GM23338 (cell line): ENCODE measurements around the gene MRPL23. TPM values are rescaled to one million over a fixed set of nuclear protein-coding genes. Genes with fewer than 3 reads are reported as not detected.

Experiments
- ATAC-seq: fragments of 200-7000 bp; cut with Tn5 transposase; 3 replicates; pipeline ENCODE4 v1.9.1; 2020
- DNase-seq: peaks from one replicate; pipeline ENCODE4 v3.0.0-alpha.2; 2015; ENCODE audit warnings: low spot score
- H2AFZ ChIP-seq: fragments of 200-600 bp; sonication (generic); 2 replicates; pipeline ENCODE4 v1.8.0; 2016; ENCODE audit warnings: antibody characterized with exemption, mild to moderate bottlenecking, moderate library complexity
- H3F3A ChIP-seq: fragments of 200-600 bp; sonication (generic); replicated peaks from 2 replicates; pipeline ENCODE4 v1.8.0; 2017; ENCODE audit warnings: antibody characterized with exemption, mixed run types, low read depth
- H3K27ac ChIP-seq: fragments of 200-600 bp; sonication (generic); 2 replicates; pipeline ENCODE4 v1.6.1; 2016; ENCODE audit warnings: low read depth
- H3K27me3 ChIP-seq: fragments of 200-600 bp; sonication (generic); 2 replicates; pipeline ENCODE4 v1.8.0; 2016; ENCODE audit warnings: mild to moderate bottlenecking, mixed run types, moderate library complexity; ENCODE audit not compliant: insufficient read depth
- H3K36me3 ChIP-seq: fragments of 200-600 bp; sonication (generic); 2 replicates; pipeline ENCODE4 v1.8.0; 2016; ENCODE audit warnings: mild to moderate bottlenecking; ENCODE audit not compliant: insufficient read depth
- H3K4me1 ChIP-seq: fragments of 200-600 bp; sonication (generic); 2 replicates; pipeline ENCODE4 v1.8.0; 2016; ENCODE audit warnings: mild to moderate bottlenecking, moderate library complexity; ENCODE audit not compliant: insufficient read depth
- H3K4me2 ChIP-seq: fragments of 200-600 bp; sonication (generic); 2 replicates; pipeline ENCODE4 v1.7.1; 2017; ENCODE audit warnings: mixed run types
- H3K4me3 ChIP-seq: fragments of 200-600 bp; sonication (generic); 2 replicates; pipeline ENCODE4 v1.6.1; 2016; ENCODE audit warnings: mixed run types
- H3K79me2 ChIP-seq: fragments of 200-600 bp; sonication (generic); replicated peaks from 2 replicates; pipeline ENCODE4 v1.8.0; 2017; ENCODE audit warnings: mild to moderate bottlenecking; ENCODE audit not compliant: insufficient read depth
- H3K9me2 ChIP-seq: fragments of 200-600 bp; sonication (generic); 2 replicates; pipeline ENCODE4 v1.8.0; 2017; ENCODE audit not compliant: insufficient read depth
- H4K20me1 ChIP-seq: fragments of 200-600 bp; sonication (generic); replicated peaks from 2 replicates; pipeline ENCODE4 v1.8.0; 2017; ENCODE audit warnings: mild to moderate bottlenecking; ENCODE audit not compliant: insufficient read depth
- H3K27ac Mint-ChIP-seq: 2 replicates; pipeline ENCODE4 v1.8.0; 2020; ENCODE audit warnings: inconsistent platforms, mild to moderate bottlenecking, moderate library complexity, mixed read lengths
- H3K27me3 Mint-ChIP-seq: 3 replicates; pipeline ENCODE4 v1.8.0; 2022; ENCODE audit warnings: low read depth, mild to moderate bottlenecking, moderate library complexity, mixed read lengths, inconsistent platforms; ENCODE audit not compliant: insufficient read depth, poor library complexity
- H3K36me3 Mint-ChIP-seq: 3 replicates; pipeline ENCODE4 v1.8.0; 2021; ENCODE audit warnings: low read depth, mild to moderate bottlenecking, inconsistent platforms, moderate library complexity, mixed read lengths
- H3K4me1 Mint-ChIP-seq: 3 replicates; pipeline ENCODE4 v1.8.0; 2020; ENCODE audit warnings: mild to moderate bottlenecking, inconsistent platforms, mixed read lengths
- H3K4me3 Mint-ChIP-seq: 3 replicates; pipeline ENCODE4 v1.8.0; 2021; ENCODE audit warnings: moderate library complexity, mild to moderate bottlenecking, inconsistent platforms, mixed read lengths
- H3K9me3 Mint-ChIP-seq: 3 replicates; pipeline ENCODE4 v1.8.0; 2020; ENCODE audit warnings: moderate library complexity, mild to moderate bottlenecking, inconsistent platforms, mixed read lengths
- EZH2 ChIP-seq: fragments of 200-600 bp; sonication (generic); IDR thresholded peaks from one replicate; pipeline ENCODE4 v1.8.0; 2017; ENCODE audit warnings: antibody characterized with exemption, mild to moderate bottlenecking, low read depth; ENCODE audit not compliant: unreplicated experiment
- EZH2phosphoT487 ChIP-seq: fragments of 200-600 bp; sonication (generic); IDR thresholded peaks from one replicate; pipeline ENCODE4 v1.8.1; 2018; ENCODE audit warnings: antibody characterized with exemption; ENCODE audit not compliant: unreplicated experiment
- NANOG ChIP-seq: IDR thresholded peaks from 2 replicates; pipeline ENCODE4 v1.6.1; 2016; ENCODE audit warnings: antibody characterized with exemption, borderline replicate concordance
- STAT1 ChIP-seq: IDR thresholded peaks from one replicate; pipeline ENCODE4 v1.6.1; 2016; ENCODE audit warnings: antibody characterized with exemption; ENCODE audit not compliant: unreplicated experiment
- ZNF114 ChIP-seq: fragments of 250-450 bp; sonication (Bioruptor Pico); IDR thresholded peaks from 2 replicates; pipeline ENCODE4 v1.5.0; 2020; ENCODE audit warnings: mild to moderate bottlenecking, moderate library complexity
- ZNF331 ChIP-seq: fragments of 250-450 bp; sonication (Bioruptor Pico); IDR thresholded peaks from 2 replicates; pipeline ENCODE4 v1.5.0; 2020; ENCODE audit warnings: low read depth, mild to moderate bottlenecking, moderate library complexity
- polyA plus RNA-seq: library from polyadenylated mRNA; unstranded; fragments of >200 nt; fragmentation: Nextera tagmentation; extraction: Ambion mirVana; gene quantifications from 2 replicates; pipeline ENCODE4 v1.2.1, GENCODE V29; 2016
- total RNA-seq: library from RNA; depleted of rRNA; stranded (reverse); fragments of >200 nt; shearing (Covaris generic); gene quantifications from 2 replicates; pipeline ENCODE4 v1.2.3, GENCODE V29; 2014
- TF ChIP-seq, protein P1 (sequence below): IDR thresholded peaks from one replicate; pipeline ENCODE4 v1.6.1; 2018; ENCODE audit warnings: antibody characterized with exemption; ENCODE audit not compliant: unreplicated experiment
- TF ChIP-seq, protein P2 (sequence below): fragments of 250-450 bp; sonication (Bioruptor Pico); IDR thresholded peaks from 2 replicates; pipeline ENCODE4 v1.5.0; 2020; ENCODE audit warnings: mild to moderate bottlenecking, moderate library complexity
- TF ChIP-seq, protein P3 (sequence below): IDR thresholded peaks from 2 replicates; pipeline ENCODE4 v1.6.1; 2016; ENCODE audit warnings: antibody characterized with exemption

Gene MRPL23
- total and polyA plus RNA-seq, 2 experiments from 2014 or later = 84.7 to 91.5 TPM

DNA sequence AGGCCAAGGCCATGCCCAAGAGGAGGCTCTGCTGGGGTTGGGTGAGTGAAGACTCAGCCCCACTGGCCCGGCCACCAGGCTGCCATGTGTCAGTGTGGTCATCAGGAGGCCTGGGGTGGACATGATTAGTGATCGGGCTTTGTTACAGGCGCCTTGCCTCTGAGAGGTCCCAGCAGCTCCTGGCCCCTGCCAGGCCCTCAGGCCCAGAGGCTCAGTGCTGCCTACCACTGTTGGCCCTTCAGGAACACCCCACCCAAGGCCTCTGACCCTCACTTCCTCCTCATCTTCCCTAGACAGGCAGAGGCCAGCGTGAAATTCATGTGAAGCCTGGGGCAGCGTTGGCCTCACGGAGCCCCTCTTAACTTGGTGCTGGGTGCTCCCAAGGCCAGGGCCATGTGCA is 2.2 kb downstream of the MRPL23 start:
- DNase-seq (no peak), ATAC-seq (no peak)
- Histone ChIP-seq H3K4me1 (no peaks in the 10 kb centered on the region), H3K4me2 (no peak overlapping the region), H3K79me2 (no peaks in the 10 kb centered on the region), H4K20me1 (no peaks in the 10 kb centered on the region), H3K27ac (no peak overlapping the region), H3K36me3 (no peaks in the 10 kb centered on the region), H2AFZ (no peak overlapping the region), H3K9me2 (no peaks in the 10 kb centered on the region), H3K27me3 (no peaks in the 10 kb centered on the region), H3K4me3 (no peak overlapping the region), H3F3A (no peaks in the 10 kb centered on the region)
- Mint-ChIP-seq H3K4me3 (no peak overlapping the region), H3K27ac (no peak overlapping the region), H3K4me1 (no peaks in the 10 kb centered on the region), H3K27me3 (no peaks in the 10 kb centered on the region), H3K9me3 (no peaks in the 10 kb centered on the region), H3K36me3 (no peaks in the 10 kb centered on the region)
- TF ChIP-seq EZH2 (no peak), ZNF331 (CRISPR knock-in tag) (no peak), STAT1 (no peak), EZH2phosphoT487 (no peak), ZNF114 (CRISPR knock-in tag) (no peak), NANOG (no peak)
- TF ChIP-seq, protein P1, sequence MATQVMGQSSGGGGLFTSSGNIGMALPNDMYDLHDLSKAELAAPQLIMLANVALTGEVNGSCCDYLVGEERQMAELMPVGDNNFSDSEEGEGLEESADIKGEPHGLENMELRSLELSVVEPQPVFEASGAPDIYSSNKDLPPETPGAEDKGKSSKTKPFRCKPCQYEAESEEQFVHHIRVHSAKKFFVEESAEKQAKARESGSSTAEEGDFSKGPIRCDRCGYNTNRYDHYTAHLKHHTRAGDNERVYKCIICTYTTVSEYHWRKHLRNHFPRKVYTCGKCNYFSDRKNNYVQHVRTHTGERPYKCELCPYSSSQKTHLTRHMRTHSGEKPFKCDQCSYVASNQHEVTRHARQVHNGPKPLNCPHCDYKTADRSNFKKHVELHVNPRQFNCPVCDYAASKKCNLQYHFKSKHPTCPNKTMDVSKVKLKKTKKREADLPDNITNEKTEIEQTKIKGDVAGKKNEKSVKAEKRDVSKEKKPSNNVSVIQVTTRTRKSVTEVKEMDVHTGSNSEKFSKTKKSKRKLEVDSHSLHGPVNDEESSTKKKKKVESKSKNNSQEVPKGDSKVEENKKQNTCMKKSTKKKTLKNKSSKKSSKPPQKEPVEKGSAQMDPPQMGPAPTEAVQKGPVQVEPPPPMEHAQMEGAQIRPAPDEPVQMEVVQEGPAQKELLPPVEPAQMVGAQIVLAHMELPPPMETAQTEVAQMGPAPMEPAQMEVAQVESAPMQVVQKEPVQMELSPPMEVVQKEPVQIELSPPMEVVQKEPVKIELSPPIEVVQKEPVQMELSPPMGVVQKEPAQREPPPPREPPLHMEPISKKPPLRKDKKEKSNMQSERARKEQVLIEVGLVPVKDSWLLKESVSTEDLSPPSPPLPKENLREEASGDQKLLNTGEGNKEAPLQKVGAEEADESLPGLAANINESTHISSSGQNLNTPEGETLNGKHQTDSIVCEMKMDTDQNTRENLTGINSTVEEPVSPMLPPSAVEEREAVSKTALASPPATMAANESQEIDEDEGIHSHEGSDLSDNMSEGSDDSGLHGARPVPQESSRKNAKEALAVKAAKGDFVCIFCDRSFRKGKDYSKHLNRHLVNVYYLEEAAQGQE = no peak
- TF ChIP-seq, protein P2, sequence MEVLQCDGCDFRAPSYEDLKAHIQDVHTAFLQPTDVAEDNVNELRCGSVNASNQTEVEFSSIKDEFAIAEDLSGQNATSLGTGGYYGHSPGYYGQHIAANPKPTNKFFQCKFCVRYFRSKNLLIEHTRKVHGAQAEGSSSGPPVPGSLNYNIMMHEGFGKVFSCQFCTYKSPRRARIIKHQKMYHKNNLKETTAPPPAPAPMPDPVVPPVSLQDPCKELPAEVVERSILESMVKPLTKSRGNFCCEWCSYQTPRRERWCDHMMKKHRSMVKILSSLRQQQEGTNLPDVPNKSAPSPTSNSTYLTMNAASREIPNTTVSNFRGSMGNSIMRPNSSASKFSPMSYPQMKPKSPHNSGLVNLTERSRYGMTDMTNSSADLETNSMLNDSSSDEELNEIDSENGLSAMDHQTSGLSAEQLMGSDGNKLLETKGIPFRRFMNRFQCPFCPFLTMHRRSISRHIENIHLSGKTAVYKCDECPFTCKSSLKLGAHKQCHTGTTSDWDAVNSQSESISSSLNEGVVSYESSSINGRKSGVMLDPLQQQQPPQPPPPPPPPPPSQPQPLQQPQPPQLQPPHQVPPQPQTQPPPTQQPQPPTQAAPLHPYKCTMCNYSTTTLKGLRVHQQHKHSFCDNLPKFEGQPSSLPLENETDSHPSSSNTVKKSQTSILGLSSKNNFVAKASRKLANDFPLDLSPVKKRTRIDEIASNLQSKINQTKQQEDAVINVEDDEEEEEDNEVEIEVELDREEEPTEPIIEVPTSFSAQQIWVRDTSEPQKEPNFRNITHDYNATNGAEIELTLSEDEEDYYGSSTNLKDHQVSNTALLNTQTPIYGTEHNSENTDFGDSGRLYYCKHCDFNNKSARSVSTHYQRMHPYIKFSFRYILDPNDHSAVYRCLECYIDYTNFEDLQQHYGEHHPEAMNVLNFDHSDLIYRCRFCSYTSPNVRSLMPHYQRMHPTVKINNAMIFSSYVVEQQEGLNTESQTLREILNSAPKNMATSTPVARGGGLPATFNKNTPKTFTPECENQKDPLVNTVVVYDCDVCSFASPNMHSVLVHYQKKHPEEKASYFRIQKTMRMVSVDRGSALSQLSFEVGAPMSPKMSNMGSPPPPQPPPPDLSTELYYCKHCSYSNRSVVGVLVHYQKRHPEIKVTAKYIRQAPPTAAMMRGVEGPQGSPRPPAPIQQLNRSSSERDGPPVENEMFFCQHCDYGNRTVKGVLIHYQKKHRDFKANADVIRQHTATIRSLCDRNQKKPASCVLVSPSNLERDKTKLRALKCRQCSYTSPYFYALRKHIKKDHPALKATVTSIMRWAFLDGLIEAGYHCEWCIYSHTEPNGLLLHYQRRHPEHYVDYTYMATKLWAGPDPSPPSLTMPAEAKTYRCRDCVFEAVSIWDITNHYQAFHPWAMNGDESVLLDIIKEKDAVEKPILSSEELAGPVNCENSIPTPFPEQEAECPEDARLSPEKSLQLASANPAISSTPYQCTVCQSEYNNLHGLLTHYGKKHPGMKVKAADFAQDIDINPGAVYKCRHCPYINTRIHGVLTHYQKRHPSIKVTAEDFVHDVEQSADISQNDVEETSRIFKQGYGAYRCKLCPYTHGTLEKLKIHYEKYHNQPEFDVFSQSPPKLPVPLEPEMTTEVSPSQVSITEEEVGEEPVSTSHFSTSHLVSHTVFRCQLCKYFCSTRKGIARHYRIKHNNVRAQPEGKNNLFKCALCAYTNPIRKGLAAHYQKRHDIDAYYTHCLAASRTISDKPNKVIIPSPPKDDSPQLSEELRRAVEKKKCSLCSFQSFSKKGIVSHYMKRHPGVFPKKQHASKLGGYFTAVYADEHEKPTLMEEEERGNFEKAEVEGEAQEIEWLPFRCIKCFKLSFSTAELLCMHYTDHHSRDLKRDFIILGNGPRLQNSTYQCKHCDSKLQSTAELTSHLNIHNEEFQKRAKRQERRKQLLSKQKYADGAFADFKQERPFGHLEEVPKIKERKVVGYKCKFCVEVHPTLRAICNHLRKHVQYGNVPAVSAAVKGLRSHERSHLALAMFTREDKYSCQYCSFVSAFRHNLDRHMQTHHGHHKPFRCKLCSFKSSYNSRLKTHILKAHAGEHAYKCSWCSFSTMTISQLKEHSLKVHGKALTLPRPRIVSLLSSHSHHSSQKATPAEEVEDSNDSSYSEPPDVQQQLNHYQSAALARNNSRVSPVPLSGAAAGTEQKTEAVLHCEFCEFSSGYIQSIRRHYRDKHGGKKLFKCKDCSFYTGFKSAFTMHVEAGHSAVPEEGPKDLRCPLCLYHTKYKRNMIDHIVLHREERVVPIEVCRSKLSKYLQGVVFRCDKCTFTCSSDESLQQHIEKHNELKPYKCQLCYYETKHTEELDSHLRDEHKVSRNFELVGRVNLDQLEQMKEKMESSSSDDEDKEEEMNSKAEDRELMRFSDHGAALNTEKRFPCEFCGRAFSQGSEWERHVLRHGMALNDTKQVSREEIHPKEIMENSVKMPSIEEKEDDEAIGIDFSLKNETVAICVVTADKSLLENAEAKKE (CRISPR knock-in tag) = no peak
- TF ChIP-seq, protein P3, sequence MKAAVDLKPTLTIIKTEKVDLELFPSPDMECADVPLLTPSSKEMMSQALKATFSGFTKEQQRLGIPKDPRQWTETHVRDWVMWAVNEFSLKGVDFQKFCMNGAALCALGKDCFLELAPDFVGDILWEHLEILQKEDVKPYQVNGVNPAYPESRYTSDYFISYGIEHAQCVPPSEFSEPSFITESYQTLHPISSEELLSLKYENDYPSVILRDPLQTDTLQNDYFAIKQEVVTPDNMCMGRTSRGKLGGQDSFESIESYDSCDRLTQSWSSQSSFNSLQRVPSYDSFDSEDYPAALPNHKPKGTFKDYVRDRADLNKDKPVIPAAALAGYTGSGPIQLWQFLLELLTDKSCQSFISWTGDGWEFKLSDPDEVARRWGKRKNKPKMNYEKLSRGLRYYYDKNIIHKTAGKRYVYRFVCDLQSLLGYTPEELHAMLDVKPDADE = no peak
